ENCODE data around the gene NOD2. TPM values are rescaled to one million over a fixed set of nuclear protein-coding genes. Genes with fewer than 3 reads are reported as not detected.

NOD2 gene
- polyA plus RNA-seq, 1 experiment, result not detected

GRCh38 chr16:50699326-50700159 lies 6.1 kb downstream of the NOD2 start:
- no peak for DNase-seq (ENCODE audit: low read depth, low spot score)
- CTCF ChIA-PET, result interaction anchor here (1.2 to 1.6 kb wide), 2 partner anchors 33 to 106 kb away, joined by 3 to 4 read pairs; no protein-coding TSS in a partner anchor
- H3K27me3 ChIP-seq (ENCODE audit: control insufficient read depth, insufficient read depth, low read length), result peaks cover under 1% of the 10 kb centered on the region
- no peak overlapping the region for H3K27ac ChIP-seq (ENCODE audit: low read depth, low read length)
- TF ChIP-seq, protein P1, sequence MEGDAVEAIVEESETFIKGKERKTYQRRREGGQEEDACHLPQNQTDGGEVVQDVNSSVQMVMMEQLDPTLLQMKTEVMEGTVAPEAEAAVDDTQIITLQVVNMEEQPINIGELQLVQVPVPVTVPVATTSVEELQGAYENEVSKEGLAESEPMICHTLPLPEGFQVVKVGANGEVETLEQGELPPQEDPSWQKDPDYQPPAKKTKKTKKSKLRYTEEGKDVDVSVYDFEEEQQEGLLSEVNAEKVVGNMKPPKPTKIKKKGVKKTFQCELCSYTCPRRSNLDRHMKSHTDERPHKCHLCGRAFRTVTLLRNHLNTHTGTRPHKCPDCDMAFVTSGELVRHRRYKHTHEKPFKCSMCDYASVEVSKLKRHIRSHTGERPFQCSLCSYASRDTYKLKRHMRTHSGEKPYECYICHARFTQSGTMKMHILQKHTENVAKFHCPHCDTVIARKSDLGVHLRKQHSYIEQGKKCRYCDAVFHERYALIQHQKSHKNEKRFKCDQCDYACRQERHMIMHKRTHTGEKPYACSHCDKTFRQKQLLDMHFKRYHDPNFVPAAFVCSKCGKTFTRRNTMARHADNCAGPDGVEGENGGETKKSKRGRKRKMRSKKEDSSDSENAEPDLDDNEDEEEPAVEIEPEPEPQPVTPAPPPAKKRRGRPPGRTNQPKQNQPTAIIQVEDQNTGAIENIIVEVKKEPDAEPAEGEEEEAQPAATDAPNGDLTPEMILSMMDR (IDR thresholded peaks at IDR 0.05; ENCODE audit: low read depth, low read length), result no peak
- H3K9me3 ChIP-seq (ENCODE audit: control insufficient read depth, insufficient read depth, low read length), result peaks cover 6% of the 10 kb centered on the region; the same call in 1 of the 2 replicates
- POLR2A ChIA-PET, result no interaction called here
- H3K4me3 ChIP-seq (ENCODE audit: low read depth, low read length), result no peak overlapping the region

DNA sequence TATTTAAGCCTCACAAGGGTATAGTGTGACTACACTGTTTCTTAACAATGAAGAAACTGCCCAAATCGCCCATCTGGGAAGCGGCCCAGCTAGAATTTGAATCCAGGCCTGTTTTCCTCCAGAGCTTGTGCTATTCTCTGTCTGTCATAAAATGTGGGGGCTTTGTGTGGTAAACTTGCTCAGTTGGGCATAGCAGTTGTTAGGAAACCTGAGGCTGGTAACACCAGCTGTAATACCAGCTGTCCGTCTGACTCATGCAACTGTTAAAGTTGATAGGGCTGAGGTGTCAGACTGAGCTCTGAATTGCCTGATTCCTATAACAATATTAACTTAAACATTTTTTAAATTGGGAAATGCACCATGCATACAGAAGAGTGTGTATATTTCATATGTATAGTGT lies 9.3 kb downstream of the NOD2 start:
- no peak for DNase-seq (ENCODE audit: low read depth, low spot score)
- H3K27me3 ChIP-seq (ENCODE audit: control insufficient read depth, insufficient read depth, low read length), result no peaks in the 10 kb centered on the region
- H3K4me3 ChIP-seq (ENCODE audit: low read depth, low read length), result no peak overlapping the region
- peaks cover 7% of the 10 kb centered on the region; the same call in 1 of the 2 replicates for H3K9me3 ChIP-seq (ENCODE audit: control insufficient read depth, insufficient read depth, low read length)
- no peak overlapping the region for H3K27ac ChIP-seq (ENCODE audit: low read depth, low read length)
- TF ChIP-seq, protein P1 (IDR thresholded peaks at IDR 0.05; ENCODE audit: low read depth, low read length), result no peak
- POLR2A ChIA-PET, result no interaction called here
- CTCF ChIA-PET, result interaction anchor here (1.4 kb wide), 1 partner anchor 37 kb away, joined by 4 read pairs; no protein-coding TSS in a partner anchor

DNA sequence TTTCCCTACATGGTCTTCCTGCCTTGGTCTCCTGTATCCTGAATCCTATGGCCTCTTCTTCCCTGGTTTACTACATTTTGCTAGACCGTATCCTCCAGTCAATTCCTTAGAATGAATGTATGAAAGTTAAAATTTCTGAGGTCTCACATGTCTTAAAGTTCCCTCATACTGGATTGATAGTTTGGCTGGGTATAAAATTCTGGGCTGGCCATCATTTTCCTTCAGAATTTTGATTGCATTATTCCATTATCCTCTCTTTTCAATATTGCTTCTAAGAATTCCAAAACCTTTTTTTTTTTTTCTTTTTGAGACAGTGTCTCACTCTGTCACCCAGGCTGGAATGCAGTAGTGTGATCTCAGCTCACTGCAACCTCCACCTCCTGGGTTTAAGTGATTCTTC lies 10.8 kb downstream of the NOD2 start:
- Histone ChIP-seq H3K4me3 (ENCODE audit: low read depth, low read length) (no peak overlapping the region), H3K27me3 (ENCODE audit: control insufficient read depth, insufficient read depth, low read length) (no peaks in the 10 kb centered on the region), H3K27ac (ENCODE audit: low read depth, low read length) (no peak overlapping the region), H3K9me3 (ENCODE audit: control insufficient read depth, insufficient read depth, low read length) (peaks cover 7% of the 10 kb centered on the region; the same call in 1 of the 2 replicates)
- CTCF ChIA-PET, result interaction anchor here (0.8 kb wide), 1 partner anchor 102 kb away, joined by 3 read pairs; no protein-coding TSS in a partner anchor
- no peak for DNase-seq (ENCODE audit: low read depth, low spot score)
- POLR2A ChIA-PET, result no interaction called here
- TF ChIP-seq, protein P1 (IDR thresholded peaks at IDR 0.05; ENCODE audit: low read depth, low read length), result no peak

DNA sequence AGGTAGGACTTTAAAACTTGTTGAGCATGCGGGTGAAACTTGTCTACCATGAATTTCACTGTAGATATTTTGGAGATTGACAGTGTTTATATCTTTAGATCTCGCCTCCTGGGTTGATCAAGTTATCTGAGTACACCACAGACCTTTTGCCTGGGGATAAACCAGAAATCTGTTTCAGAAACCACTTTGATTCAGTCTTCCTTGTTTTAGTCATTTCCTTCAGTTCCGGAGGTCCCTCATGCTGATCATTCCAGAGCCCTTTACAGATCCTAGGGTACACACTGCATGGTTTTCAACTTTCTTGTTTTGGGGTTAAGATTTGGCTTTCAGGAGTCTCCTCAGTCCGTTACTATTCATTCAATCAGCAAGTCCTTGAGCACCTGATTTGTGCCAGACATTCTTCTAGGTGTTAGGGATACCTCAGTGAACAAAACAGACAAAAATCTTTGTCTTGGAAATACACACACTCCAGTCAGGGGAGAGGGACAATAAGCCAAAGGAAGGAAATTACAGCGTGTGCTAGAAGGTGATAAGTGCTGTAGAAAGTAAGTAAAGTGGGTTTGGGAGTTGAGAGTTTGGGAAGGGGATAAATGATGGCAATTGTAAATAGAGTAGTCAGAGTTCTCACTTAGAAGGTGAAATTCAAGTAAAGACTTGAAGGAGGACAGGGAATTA lies 12.2 kb downstream of the NOD2 start:
- TF ChIP-seq, protein P1 (IDR thresholded peaks at IDR 0.05; ENCODE audit: low read depth, low read length), result no peak
- DNase-seq (ENCODE audit: low read depth, low spot score), result no peak
- no peaks in the 10 kb centered on the region for H3K27me3 ChIP-seq (ENCODE audit: control insufficient read depth, insufficient read depth, low read length)
- POLR2A ChIA-PET, result no interaction called here
- no peak overlapping the region for H3K27ac ChIP-seq (ENCODE audit: low read depth, low read length)
- no peak overlapping the region for H3K4me3 ChIP-seq (ENCODE audit: low read depth, low read length)
- H3K9me3 ChIP-seq (ENCODE audit: control insufficient read depth, insufficient read depth, low read length), result peaks cover 7% of the 10 kb centered on the region
- CTCF ChIA-PET, result no interaction called here

DNA sequence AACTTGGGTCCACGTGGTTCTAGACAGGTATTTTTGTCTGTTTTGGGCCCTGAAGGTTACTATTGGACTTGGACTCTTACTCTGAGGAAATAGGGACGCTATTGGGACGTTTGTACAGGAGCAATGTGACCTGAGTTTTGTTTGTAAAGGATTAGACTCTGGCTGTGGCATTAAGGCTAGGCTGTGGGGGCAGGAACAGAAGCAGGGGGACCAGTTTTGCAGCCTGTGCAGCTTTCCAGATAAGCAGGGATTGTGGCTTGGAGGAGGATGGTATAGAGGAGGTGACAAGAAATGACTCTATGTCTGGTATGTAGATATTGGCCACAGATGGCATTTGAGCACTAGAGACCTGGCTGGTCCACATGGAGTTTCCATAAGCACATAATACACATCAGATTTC lies 12.8 kb downstream of the NOD2 start:
- Histone ChIP-seq H3K27me3 (ENCODE audit: control insufficient read depth, insufficient read depth, low read length) (no peaks in the 10 kb centered on the region), H3K27ac (ENCODE audit: low read depth, low read length) (no peak overlapping the region), H3K4me3 (ENCODE audit: low read depth, low read length) (no peak overlapping the region), H3K9me3 (ENCODE audit: control insufficient read depth, insufficient read depth, low read length) (peaks cover 7% of the 10 kb centered on the region)
- TF ChIP-seq, protein P1 (IDR thresholded peaks at IDR 0.05; ENCODE audit: low read depth, low read length), result no peak
- ChIA-PET POLR2A (no interaction called here), CTCF (no interaction called here)
- no peak for DNase-seq (ENCODE audit: low read depth, low spot score)
